Fibroblast of pulmonary artery (primary cell): ENCODE data around the gene NAA60.

ENCODE experiments used
- DNase-seq: peaks from one replicate; pipeline ENCODE4 v3.0.0-alpha.2; 2010; ENCODE audit warnings: low read depth
- H3K4me3 ChIP-seq: replicated peaks from 2 replicates; pipeline ENCODE4 v1.5.1; 2011; ENCODE audit warnings: low read depth, mild to moderate bottlenecking, control low read depth, low read length, moderate library complexity
- TF ChIP-seq, protein P1 (sequence below): IDR thresholded peaks from 2 replicates; pipeline ENCODE4 v1.5.1; 2011; ENCODE audit warnings: mild to moderate bottlenecking, control low read depth, low read length, inconsistent platforms; ENCODE audit errors: missing control alignments

NAA60 gene

DNA sequence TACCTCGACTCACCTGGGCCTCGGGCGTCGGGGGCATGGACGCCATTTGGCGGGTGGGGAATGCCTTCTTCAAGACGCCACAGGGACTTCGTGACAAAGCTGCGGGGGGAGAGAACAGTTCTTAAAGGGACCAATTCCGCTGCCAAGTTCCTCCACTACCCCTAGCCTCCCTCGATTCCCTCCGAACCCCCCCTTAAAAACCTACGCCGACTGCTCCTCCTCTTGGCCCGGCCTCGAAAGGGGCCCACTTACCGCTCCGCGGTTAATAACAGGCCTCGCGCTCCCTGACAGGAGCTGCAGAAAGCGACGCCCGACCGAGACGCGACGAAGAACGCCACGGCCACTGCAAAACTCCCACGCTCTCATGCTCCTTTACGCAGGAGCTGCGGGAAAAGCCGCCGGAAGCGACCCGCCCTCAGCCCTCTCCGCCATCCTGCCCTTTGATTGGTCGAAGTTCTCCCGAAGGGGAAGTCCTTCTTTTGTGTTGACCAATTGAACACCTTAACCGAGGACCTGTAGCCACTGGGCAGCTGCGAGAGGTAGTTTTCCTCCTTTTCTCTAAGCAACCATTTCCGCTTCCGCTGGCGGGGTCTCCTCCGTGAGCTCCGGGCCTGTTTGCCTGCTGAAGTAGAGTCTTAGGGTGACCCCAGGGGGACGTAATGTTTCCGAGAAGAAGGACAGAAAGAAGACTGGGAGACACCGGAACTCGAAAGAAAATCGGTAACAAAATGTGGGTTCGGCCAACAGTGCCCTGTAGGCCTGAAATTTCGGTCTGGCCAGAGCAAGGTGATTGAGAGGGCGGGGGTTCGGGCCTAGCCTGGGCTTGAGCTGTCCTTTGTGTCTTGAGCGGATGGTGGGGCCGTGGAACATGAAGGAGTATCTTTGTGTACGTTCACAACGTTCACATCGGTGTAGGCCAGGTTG, at the start of gene NAA60, which contains the start of gene ZNF597:
NAA60 (plus strand) TSS at position 573 of the 924 bp plus-strand sequence. CDS start 32,548 bp downstream, outside the sequence.
ZNF597 (minus strand) TSS at position 397 of the 924 bp plus-strand sequence; CDS start at position 46, 351 bp downstream.
- TF ChIP-seq, protein P1, sequence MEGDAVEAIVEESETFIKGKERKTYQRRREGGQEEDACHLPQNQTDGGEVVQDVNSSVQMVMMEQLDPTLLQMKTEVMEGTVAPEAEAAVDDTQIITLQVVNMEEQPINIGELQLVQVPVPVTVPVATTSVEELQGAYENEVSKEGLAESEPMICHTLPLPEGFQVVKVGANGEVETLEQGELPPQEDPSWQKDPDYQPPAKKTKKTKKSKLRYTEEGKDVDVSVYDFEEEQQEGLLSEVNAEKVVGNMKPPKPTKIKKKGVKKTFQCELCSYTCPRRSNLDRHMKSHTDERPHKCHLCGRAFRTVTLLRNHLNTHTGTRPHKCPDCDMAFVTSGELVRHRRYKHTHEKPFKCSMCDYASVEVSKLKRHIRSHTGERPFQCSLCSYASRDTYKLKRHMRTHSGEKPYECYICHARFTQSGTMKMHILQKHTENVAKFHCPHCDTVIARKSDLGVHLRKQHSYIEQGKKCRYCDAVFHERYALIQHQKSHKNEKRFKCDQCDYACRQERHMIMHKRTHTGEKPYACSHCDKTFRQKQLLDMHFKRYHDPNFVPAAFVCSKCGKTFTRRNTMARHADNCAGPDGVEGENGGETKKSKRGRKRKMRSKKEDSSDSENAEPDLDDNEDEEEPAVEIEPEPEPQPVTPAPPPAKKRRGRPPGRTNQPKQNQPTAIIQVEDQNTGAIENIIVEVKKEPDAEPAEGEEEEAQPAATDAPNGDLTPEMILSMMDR: no peak
- peak; percentile 95 for DNase-seq
- H3K4me3 ChIP-seq: peak within 1 kb of the TSS; percentile 80

DNA sequence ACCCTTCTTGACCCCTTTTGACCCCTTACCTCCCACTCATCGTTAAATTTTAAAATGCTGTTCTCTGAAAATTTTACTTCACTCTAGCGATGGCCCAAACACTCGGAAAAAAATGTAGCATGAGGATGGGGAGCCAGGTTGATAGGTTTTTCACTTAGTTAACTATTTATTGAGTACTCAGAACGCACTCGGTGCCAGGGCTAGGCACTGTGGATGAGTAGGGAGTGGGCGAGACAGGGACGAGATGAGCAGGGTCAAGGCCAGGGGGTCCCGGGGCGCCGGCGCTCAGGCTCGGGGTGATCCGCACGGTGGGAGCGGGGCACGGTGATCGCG, 43.1 kb upstream of the NAA60 start:
- DNase-seq: no peak
- TF ChIP-seq, protein P1: no peak
- peak overlapping the region; percentile 76 for H3K4me3 ChIP-seq

DNA sequence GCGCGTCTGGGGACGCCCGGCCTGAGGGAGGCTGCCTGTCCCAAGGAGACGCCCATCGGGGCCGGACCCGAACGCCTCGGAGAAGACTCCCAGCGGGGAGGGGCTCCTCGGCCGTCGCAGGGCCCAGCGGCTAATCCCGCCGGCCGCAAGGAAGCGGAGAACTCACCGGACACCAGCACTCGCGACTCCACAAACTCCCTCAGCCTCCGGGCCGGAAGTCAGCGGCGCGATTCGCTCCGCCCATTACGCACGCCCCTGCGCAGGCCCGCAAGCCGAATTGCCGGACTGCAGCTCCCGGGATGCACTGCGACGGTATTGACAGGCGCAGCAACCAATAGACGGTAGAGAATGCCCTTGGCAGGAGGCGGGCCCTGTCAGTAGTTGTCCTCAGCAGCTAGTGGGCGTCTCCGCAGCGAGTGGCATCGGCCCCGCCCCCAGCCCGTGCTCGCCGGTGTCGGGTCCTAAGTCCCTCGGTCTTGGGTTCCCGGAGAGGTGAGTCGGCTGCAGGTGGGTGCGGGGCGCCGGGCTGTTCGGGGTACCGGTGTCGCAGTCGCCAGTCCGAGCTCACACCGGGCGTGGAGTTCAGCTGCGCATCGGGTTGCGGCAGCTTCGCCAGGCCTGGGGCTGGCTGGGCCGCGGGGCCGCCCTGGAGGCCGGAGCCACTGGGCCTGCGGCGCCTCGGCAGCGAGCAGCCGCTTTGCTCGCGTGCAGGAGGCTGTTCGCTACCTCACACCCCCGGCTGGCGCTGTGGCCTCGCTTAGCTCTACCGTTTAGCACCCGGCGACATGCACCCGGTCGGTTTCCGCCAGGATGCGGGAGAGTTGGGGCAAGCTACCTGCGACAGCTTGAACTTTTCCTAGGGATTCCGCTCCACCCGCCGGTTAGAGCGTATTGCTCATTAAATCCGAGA, 42.4 kb upstream of the NAA60 start, which contains the start of the genes ZNF174 and ZSCAN32:
ZNF174 (plus strand) TSS at position 437 of the 910 bp plus-strand sequence. CDS start 790 bp downstream, outside the sequence.
ZSCAN32 (minus strand) TSS at position 226 of the 910 bp plus-strand sequence. CDS start 3,447 bp downstream, outside the sequence.
- TF ChIP-seq, protein P1: no peak
- peak within 1 kb of the TSS; percentile 76 for H3K4me3 ChIP-seq
- DNase-seq: peak; percentile 99

DNA sequence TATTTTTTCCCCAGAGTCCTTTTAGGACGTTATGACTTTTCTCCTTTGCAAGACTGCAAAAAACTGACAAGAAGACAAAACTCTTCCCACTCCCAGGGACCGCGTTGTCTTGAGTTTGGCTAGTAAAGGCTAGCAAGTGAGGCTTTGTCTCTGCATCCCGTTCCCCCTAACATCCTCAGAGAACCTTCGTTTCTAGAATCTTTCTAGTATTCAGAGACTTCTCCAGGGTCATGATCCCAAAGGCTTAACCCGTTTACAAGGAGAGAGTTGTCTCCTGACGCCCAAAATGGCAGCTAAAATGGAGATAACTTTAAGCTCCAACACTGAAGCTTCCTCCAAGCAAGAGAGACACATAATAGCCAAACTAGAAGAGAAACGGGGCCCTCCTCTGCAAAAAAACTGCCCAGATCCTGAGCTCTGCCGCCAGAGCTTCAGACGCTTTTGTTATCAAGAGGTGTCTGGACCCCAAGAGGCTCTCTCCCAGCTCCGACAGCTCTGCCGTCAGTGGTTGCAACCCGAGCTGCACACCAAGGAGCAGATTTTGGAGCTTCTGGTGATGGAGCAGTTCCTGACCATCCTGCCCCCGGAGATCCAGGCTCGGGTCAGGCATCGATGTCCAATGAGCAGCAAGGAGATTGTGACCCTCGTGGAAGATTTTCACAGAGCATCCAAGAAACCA, 41.6 kb upstream of the NAA60 start:
- peak overlapping the region; percentile 76 for H3K4me3 ChIP-seq
- peak; percentile 10 for DNase-seq
- TF ChIP-seq, protein P1: no peak

DNA sequence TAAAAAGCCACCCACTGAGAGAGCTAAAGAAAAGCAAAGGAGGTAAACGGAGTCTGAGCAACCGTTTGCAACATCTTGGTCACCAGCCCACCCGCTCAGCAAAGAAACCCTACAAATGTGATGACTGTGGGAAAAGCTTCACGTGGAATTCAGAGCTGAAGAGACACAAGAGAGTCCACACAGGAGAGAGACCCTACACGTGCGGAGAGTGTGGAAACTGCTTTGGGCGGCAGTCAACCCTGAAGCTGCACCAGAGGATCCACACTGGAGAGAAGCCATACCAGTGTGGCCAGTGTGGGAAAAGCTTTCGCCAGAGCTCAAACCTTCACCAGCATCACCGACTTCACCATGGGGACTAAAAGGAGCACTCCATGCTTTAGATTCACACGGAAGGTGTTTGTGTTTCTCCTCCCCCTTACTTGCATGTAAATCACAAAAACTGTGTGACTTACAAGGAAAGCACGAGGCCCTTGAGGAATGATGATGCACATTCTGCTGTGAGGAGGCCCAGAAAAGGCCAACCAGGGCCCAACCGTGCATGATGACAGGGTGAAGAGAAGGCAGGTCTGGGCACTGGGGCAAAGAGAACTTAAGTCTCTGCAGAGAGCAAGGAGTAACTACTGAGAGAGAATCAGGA, 34.8 kb upstream of the NAA60 start:
- no peak overlapping the region for H3K4me3 ChIP-seq
- TF ChIP-seq, protein P1: no peak
- no peak for DNase-seq
